ENCODE data around the gene CUEDC1. TPM values are rescaled to one million over a fixed set of nuclear protein-coding genes. Genes with fewer than 3 reads are reported as not detected.
"Not testable (repeated sequence)": the region's sequence is repeated elsewhere in the genome, so short reads cannot be mapped to it uniquely, and the experiment has no call there.

Gene CUEDC1
- polyA plus RNA-seq, 2 of the 4 experiments (the other 2 are of a cell fraction): 44.3 to 90.6 TPM

- POLR2A ChIA-PET: no interaction called here
- FAIRE-seq: no peak
- Histone ChIP-seq H3K4me3 (no peak overlapping the region), H3K9me3 (no peaks in the 10 kb centered on the region), H3K27ac (no peak overlapping the region), H3K4me1 (peaks cover 23% of the 10 kb centered on the region), H3K4me2 (no peak overlapping the region)
- 92% methylated on average over 6 of the region's 6 CpGs for WGBS (ENCODE audit: missing lambda C conversion rate)
- ATAC-seq: no peak
- no peak for TF ChIP-seq RFX5 (IDR thresholded peaks at IDR 0.05)
- TF ChIP-seq TFCP2L1 (CRISPR knock-in tag; IDR thresholded peaks at IDR 0.05): no peak
- no peak for TF ChIP-seq PBX3 (IDR thresholded peaks at IDR 0.05)
- no peak for TF ChIP-seq CHD4 (IDR thresholded peaks at IDR 0.05; ENCODE audit: borderline replicate concordance)
- no peak for DNase-seq (ENCODE audit: low read depth in 1 of 2, low spot score in 1 of 2)
- CTCF ChIA-PET: interaction anchor here (5.8 to 26.8 kb wide), 3 partner anchors 8 to 104 kb away, joined by 23 to 386 read pairs (median 386); partner anchors contain the start of gene CUEDC1
These were observed 7.9 kb upstream of the CUEDC1 start for GRCh38 chr17:57963149-57963511.

GRCh38 chr17:57962279-57963148 is 7.3 kb upstream of the CUEDC1 start:
- H3K4me2 ChIP-seq: no peak overlapping the region
- WGBS (ENCODE audit: missing lambda C conversion rate): 81% methylated on average over 8 of the region's 8 CpGs
- FAIRE-seq (no peak), ATAC-seq (no peak), DNase-seq (ENCODE audit: low read depth in 1 of 2, low spot score in 1 of 2) (no peak)
- peak overlapping the region; percentile 4 to 45; a peak in 3 of 6 replicates for H3K27ac ChIP-seq
- ChIA-PET CTCF (interaction anchor here (1.0 to 26.8 kb wide), 8 partner anchors 7 to 105 kb away, joined by 3 to 386 read pairs (median 4); partner anchors contain the start of genes CUEDC1 and VEZF1), POLR2A (no interaction called here)
- peaks cover 26% of the 10 kb centered on the region for H3K4me1 ChIP-seq
- H3K4me3 ChIP-seq: no peak overlapping the region
- TF ChIP-seq SMC3 (IDR thresholded peaks at IDR 0.05): no peak
- H3K9me3 ChIP-seq: no peaks in the 10 kb centered on the region

DNA sequence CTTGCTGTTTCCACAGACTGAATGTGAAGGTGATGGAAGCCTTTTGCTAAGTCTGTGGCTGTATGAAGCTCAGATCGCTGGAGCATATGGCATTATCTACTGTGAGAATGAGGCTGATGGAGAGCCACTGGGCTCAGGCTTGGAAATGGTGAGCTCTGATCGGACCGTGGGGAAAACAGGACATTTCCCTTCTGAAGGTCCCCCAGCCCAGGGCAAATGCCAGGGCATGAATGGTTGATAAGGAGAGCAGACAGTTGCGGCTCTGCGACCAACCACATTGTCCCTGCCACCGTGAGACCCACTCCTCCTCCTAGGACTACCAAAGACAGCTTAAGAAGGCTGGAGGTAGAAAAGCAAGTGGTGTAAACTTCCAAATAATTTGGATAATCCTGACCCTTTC is 4.7 kb upstream of the CUEDC1 start:
- CTCF ChIA-PET: interaction anchor here (1.2 to 26.8 kb wide), 8 partner anchors 11 to 102 kb away, joined by 3 to 386 read pairs (median 12); partner anchors contain the start of gene VEZF1

GRCh38 chr17:57958391-57958790 is 3.2 kb upstream of the CUEDC1 start:
- H3K4me1 ChIP-seq: peaks cover 52% of the 10 kb centered on the region
- H3K27ac ChIP-seq; FAIRE-seq; ATAC-seq; DNase-seq (ENCODE audit: low read depth in 1 of 2, low spot score in 1 of 2); H3K4me3 ChIP-seq; H3K9me3 ChIP-seq; H3K4me2 ChIP-seq: not testable (repeated sequence)
- POLR2A ChIA-PET: interaction anchor here (0.7 to 0.9 kb wide), 3 partner anchors 10 to 30 kb away, joined by 3 to 6 read pairs (median 3); no protein-coding TSS in a partner anchor
- CTCF ChIA-PET: interaction anchor here (0.6 to 26.8 kb wide), 10 partner anchors 14 to 101 kb away, joined by 3 to 386 read pairs (median 4); partner anchors contain the start of gene VEZF1
- 97% methylated on average over 15 of the region's 15 CpGs for WGBS (ENCODE audit: missing lambda C conversion rate)

More for the DNA sequence above, 4.7 kb upstream of the CUEDC1 start:
- Histone ChIP-seq H3K4me3 (no peak overlapping the region), H3K9me3 (no peaks in the 10 kb centered on the region), H3K4me1 (peaks cover 45% of the 10 kb centered on the region), H3K27ac (peak overlapping the region; percentile 32 to 60), H3K4me2 (peak overlapping the region; percentile 50; the same call in 2 of the 3 replicates)
- WGBS (ENCODE audit: missing lambda C conversion rate): 93% methylated on average over 6 of the region's 6 CpGs
- DNase-seq (ENCODE audit: low read depth in 1 of 2, low spot score in 1 of 2) (no peak), FAIRE-seq (peak; percentile 13), ATAC-seq (no peak)
- POLR2A ChIA-PET: no interaction called here
- TF ChIP-seq TP53 (CRISPR knock-in tag; IDR thresholded peaks at IDR 0.05): no peak

GRCh38 chr17:57957886-57958285 is 2.7 kb upstream of the CUEDC1 start:
- Histone ChIP-seq H3K4me3 (no peak overlapping the region), H3K4me2 (no peak overlapping the region), H3K9me3 (no peaks in the 10 kb centered on the region), H3K4me1 (peaks cover 57% of the 10 kb centered on the region), H3K27ac (peak overlapping the region; percentile 7 to 100; a peak in 3 of 6 replicates)
- POLR2A ChIA-PET: interaction anchor here (0.7 kb wide), 2 partner anchors 15 to 31 kb away, joined by 3 to 6 read pairs; no protein-coding TSS in a partner anchor
- 89% methylated on average over 3 of the region's 3 CpGs for WGBS (ENCODE audit: missing lambda C conversion rate)
- no peak for DNase-seq (ENCODE audit: low read depth in 1 of 2, low spot score in 1 of 2)
- ATAC-seq: no peak
- no peak for FAIRE-seq
- CTCF ChIA-PET: interaction anchor here (0.6 to 26.8 kb wide), 10 partner anchors 15 to 102 kb away, joined by 3 to 386 read pairs (median 4); partner anchors contain the start of gene VEZF1
- TF ChIP-seq POLR2AphosphoS2 (conservative IDR thresholded peaks at IDR 0.05; ENCODE audit: low read length) (no peak), NFE2L2 (conservative IDR thresholded peaks at IDR 0.05; ENCODE audit: low read length) (no peak), HOXA7 (CRISPR knock-in tag; IDR thresholded peaks at IDR 0.05) (no peak), SMC3 (IDR thresholded peaks at IDR 0.05) (no peak), EHF (CRISPR knock-in tag; IDR thresholded peaks at IDR 0.05) (no peak), POLR2A (IDR thresholded peaks at IDR 0.05; ENCODE audit: low read length) (no peak), MAFK (IDR thresholded peaks at IDR 0.05; ENCODE audit: partially characterized antibody) (no peak), HDAC2 (IDR thresholded peaks at IDR 0.05) (no peak), ZNF302 (CRISPR knock-in tag; IDR thresholded peaks at IDR 0.05) (no peak), FOXS1 (CRISPR knock-in tag; IDR thresholded peaks at IDR 0.05) (no peak), PBX3 (IDR thresholded peaks at IDR 0.05) (no peak), HOXB5 (CRISPR knock-in tag; IDR thresholded peaks at IDR 0.05) (no peak), ZSCAN20 (CRISPR knock-in tag; IDR thresholded peaks at IDR 0.05) (no peak), HEYL (CRISPR knock-in tag; IDR thresholded peaks at IDR 0.05) (no peak), MAX (IDR thresholded peaks at IDR 0.05) (no peak), BCL3 (IDR thresholded peaks at IDR 0.05) (no peak), KDM5A (IDR thresholded peaks at IDR 0.05) (no peak)
- TF ChIP-seq, protein P1, sequence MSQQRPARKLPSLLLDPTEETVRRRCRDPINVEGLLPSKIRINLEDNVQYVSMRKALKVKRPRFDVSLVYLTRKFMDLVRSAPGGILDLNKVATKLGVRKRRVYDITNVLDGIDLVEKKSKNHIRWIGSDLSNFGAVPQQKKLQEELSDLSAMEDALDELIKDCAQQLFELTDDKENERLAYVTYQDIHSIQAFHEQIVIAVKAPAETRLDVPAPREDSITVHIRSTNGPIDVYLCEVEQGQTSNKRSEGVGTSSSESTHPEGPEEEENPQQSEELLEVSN (IDR thresholded peaks at IDR 0.05; ENCODE audit: borderline replicate concordance, low read depth): no peak
